Endothelial cell of umbilical vein (primary cell): ENCODE data around the gene SLC9A3. TPM values are rescaled to one million over a fixed set of nuclear protein-coding genes. Genes with fewer than 3 reads are reported as not detected.

Source experiments
- BruUV-seq: library from RNA; stranded (reverse); fragments of 400-500 nt; replicated peaks from 2 replicates; lab custom pipeline; 2021; lab: Mats Ljungman, UMichigan
- CTCF ChIA-PET: fragments of 300-600, 350-600 bp; sonication (Branson Sonifier 250); formaldehyde crosslinking; loops from one replicate; lab custom pipeline; 2021; ENCODE audit warnings: antibody characterized with exemption, inconsistent platforms; lab: Charles Lee
- POLR2A ChIA-PET: fragments of 300-600, 350-600 bp; sonication (Branson Sonifier 250); formaldehyde crosslinking; loops from one replicate; lab custom pipeline; 2021; ENCODE audit warnings: antibody characterized with exemption, inconsistent platforms; lab: Charles Lee
- DNase-seq: peaks from one replicate; pipeline ENCODE4 v3.0.0-alpha.2; 2011; ENCODE audit warnings: low read depth, low spot score
- FAIRE-seq: peaks from 2 replicates; lab custom pipeline; 2011; peaks lifted over from hg19 to GRCh38; lab: Jason Lieb, UNC
- H2AFZ ChIP-seq: 2 replicates; pipeline ENCODE4 v1.6.0; 2012; ENCODE audit warnings: low read depth, low read length, control low read depth, inconsistent platforms
- H3K27ac ChIP-seq: 2 replicates; pipeline ENCODE4 v1.5.1; 2011; ENCODE audit warnings: low read depth, mild to moderate bottlenecking, control low read depth, low read length, moderate library complexity; ENCODE audit not compliant: insufficient read depth
- H3K27me3 ChIP-seq, 2 experiments: 2 replicates each; pipeline versions ENCODE4 v1.6.0 to v1.6.1; 2011; ENCODE audit warnings: low read length in 2 of 2, mixed read lengths in 1 of 2; ENCODE audit not compliant: control insufficient read depth in 2 of 2, insufficient read depth in 2 of 2
- H3K36me3 ChIP-seq, 2 experiments: 2 replicates in 1 of 2; 3 replicates in 1 of 2; pipeline ENCODE4 v1.5.1; 2011; ENCODE audit warnings: low read length in 2 of 2, mild to moderate bottlenecking in 1 of 2, moderate library complexity in 1 of 2; ENCODE audit not compliant: control insufficient read depth in 2 of 2, insufficient read depth in 2 of 2; ENCODE audit errors: extremely low read depth in 1 of 2
- H3K4me1 ChIP-seq: 3 replicates; pipeline ENCODE4 v1.5.1; 2011; ENCODE audit warnings: mild to moderate bottlenecking, low read length; ENCODE audit not compliant: control insufficient read depth, insufficient read depth; ENCODE audit errors: extremely low read depth
- H3K4me2 ChIP-seq: 2 replicates; pipeline ENCODE4 v1.6.1; 2011; ENCODE audit warnings: low read length, control low read depth, mixed read lengths; ENCODE audit not compliant: insufficient read depth
- H3K4me3 ChIP-seq, 3 experiments: fragments of 200-600 bp in 1 of 3; sonication (generic), shearing (Covaris generic) in 1 of 3; replicated peaks in 1 of 3; 2 replicates each; pipeline ENCODE4 v1.5.1; 2011 to 2016; ENCODE audit warnings: control low read depth in 3 of 3, low read length in 3 of 3, mild to moderate bottlenecking in 2 of 3, inconsistent platforms in 1 of 3, low read depth in 1 of 3, moderate library complexity in 1 of 3; ENCODE audit not compliant: insufficient read depth in 1 of 3
- H3K79me2 ChIP-seq: 2 replicates; pipeline ENCODE4 v1.6.0; 2012; ENCODE audit warnings: low read length, inconsistent platforms; ENCODE audit not compliant: control insufficient read depth, insufficient read depth
- H3K9ac ChIP-seq: replicated peaks from 2 replicates; pipeline ENCODE3; 2011; ENCODE audit warnings: low read length, control low read depth; ENCODE audit not compliant: insufficient read depth; ENCODE audit errors: extremely low read depth
- H3K9me1 ChIP-seq: replicated peaks from 3 replicates; pipeline ENCODE4 v1.6.0; 2011; ENCODE audit warnings: mild to moderate bottlenecking, low read length; ENCODE audit not compliant: control insufficient read depth, insufficient read depth; ENCODE audit errors: extremely low read depth
- H3K9me3 ChIP-seq: replicated peaks from 2 replicates; pipeline ENCODE4 v1.5.1; 2012; ENCODE audit warnings: low read length, inconsistent platforms; ENCODE audit not compliant: control insufficient read depth, insufficient read depth
- H4K20me1 ChIP-seq: replicated peaks from 2 replicates; pipeline ENCODE3; 2011; ENCODE audit warnings: mild to moderate bottlenecking, low read length; ENCODE audit not compliant: control insufficient read depth, insufficient read depth; ENCODE audit errors: extremely low read depth
- CTCF ChIP-seq, 2 donors: IDR thresholded peaks; 1 replicate in 1 of 2; 2 replicates in 1 of 2; pipeline ENCODE4 v1.5.1; 2011; ENCODE audit warnings: low read length in 2 of 2, mild to moderate bottlenecking in 2 of 2, moderate library complexity in 2 of 2, control low read depth in 1 of 2, inconsistent platforms in 1 of 2, low read depth in 1 of 2; ENCODE audit not compliant: insufficient read depth in 1 of 2; ENCODE audit errors: extremely low read depth in 1 of 2
- EZH2 ChIP-seq: IDR thresholded peaks from 2 replicates; pipeline ENCODE4 v1.6.1; 2012; ENCODE audit warnings: borderline replicate concordance, low read depth, mild to moderate bottlenecking, moderate library complexity, low read length, inconsistent platforms; ENCODE audit not compliant: severe bottlenecking
- FOS ChIP-seq: IDR thresholded peaks from 2 replicates; pipeline ENCODE4 v1.6.1; 2011; ENCODE audit warnings: mild to moderate bottlenecking, low read length, moderate library complexity, borderline replicate concordance; ENCODE audit not compliant: insufficient read depth
- GATA2 ChIP-seq: IDR thresholded peaks from 2 replicates; pipeline ENCODE4 v1.7.0; 2011; ENCODE audit warnings: low read depth, mild to moderate bottlenecking, moderate library complexity, mixed read lengths, low read length; ENCODE audit not compliant: insufficient read length, insufficient read depth
- JUN ChIP-seq: IDR thresholded peaks from 2 replicates; pipeline ENCODE4 v1.6.1; 2011; ENCODE audit warnings: borderline replicate concordance, low read depth; ENCODE audit not compliant: insufficient read length, insufficient read depth
- MAX ChIP-seq: IDR thresholded peaks from 2 replicates; pipeline ENCODE4 v1.6.1; 2011; ENCODE audit not compliant: insufficient read depth, insufficient read length
- MYC ChIP-seq: IDR thresholded peaks from one replicate; pipeline ENCODE4 v1.6.1; 2011; ENCODE audit warnings: mild to moderate bottlenecking, low read depth, low read length
- POLR2A ChIP-seq: IDR thresholded peaks from 2 replicates; pipeline ENCODE4 v1.6.1; 2012; ENCODE audit warnings: low read depth, mild to moderate bottlenecking, control low read depth, low read length
- POLR2AphosphoS5 ChIP-seq: IDR thresholded peaks from 2 replicates; pipeline ENCODE4 v1.6.1; 2012; ENCODE audit warnings: low read depth, mild to moderate bottlenecking, control low read depth, low read length, moderate library complexity; ENCODE audit not compliant: insufficient read depth
- dilution Hi-C: fragments of 300-500 bp; cut with MboI; formaldehyde crosslinking; loops from one replicate; pipeline ENCODE4 v1.15.0; 2019; ENCODE audit warnings: low sequenced_read_pairs; ENCODE audit not compliant: extremely low pct_ligation_motif_present
- intact Hi-C: fragments of 100-400 bp; cut with micrococcal nuclease; formaldehyde crosslinking; loops from one replicate; pipeline ENCODE4 v1.10.0; 2022
- polyA plus RNA-seq, 4 experiments: library from polyadenylated mRNA; depleted of rRNA in 3 of 4; stranded (reverse) in 3 of 4; unstranded in 1 of 4; fragments of >200 nt; gene quantifications; 2 replicates each; pipeline versions ENCODE4 v1.2.1 to v1.2.3, GENCODE V29; 2011 to 2012; ENCODE audit warnings: missing spikeins in 1 of 4
- total RNA-seq: library from RNA; stranded (reverse); gene quantifications from 2 replicates; pipeline ENCODE4 v1.2.3, GENCODE V29; 2021

The SLC9A3 gene
- total and polyA plus RNA-seq, 2 donors (not counting 3 experiments of a cell fraction or from before 2014, with no cell fraction given) = 0.79 to 0.82 TPM

- FAIRE-seq (no peak), DNase-seq (no peak)
- no peaks in the 10 kb centered on the region for H3K27me3 ChIP-seq
- intact Hi-C loops = no loop called here
- H3K36me3 ChIP-seq = no peaks in the 10 kb centered on the region
- H2AFZ ChIP-seq = no peak overlapping the region
- no peak overlapping the region for H3K9ac ChIP-seq
- H3K9me3 ChIP-seq = no peaks in the 10 kb centered on the region
- ChIA-PET CTCF (no interaction called here), POLR2A (no interaction called here)
- H3K27ac ChIP-seq = no peak overlapping the region
- no peak overlapping the region for H3K4me3 ChIP-seq
- H3K4me2 ChIP-seq = no peak overlapping the region
- no peaks in the 10 kb centered on the region for H4K20me1 ChIP-seq
- dilution Hi-C loops = no loop called here
- no peaks in the 10 kb centered on the region for H3K9me1 ChIP-seq
- no peaks in the 10 kb centered on the region for H3K4me1 ChIP-seq
- no peaks in the 10 kb centered on the region for H3K79me2 ChIP-seq
- TF ChIP-seq MYC (no peak), FOS (no peak), CTCF (IDR thresholded peaks at IDR 0.05; ENCODE audit: extremely low read depth in 1 of 2, insufficient read depth in 1 of 2, low read depth in 1 of 2, low read length in 2 of 2) (no peak), POLR2A (no peak), GATA2 (no peak), EZH2 (no peak), MAX (no peak), JUN (no peak), POLR2AphosphoS5 (no peak)
- no TSS peak for BruUV-seq
These were observed 10.2 kb downstream of the SLC9A3 start for GRCh38 chr5:514101-514485.
